GM11168 (cell line): Measurements from ENCODE around the gene MT1H.
"Not testable (repeated sequence)": the region's sequence is repeated elsewhere in the genome, so short reads cannot be mapped to it uniquely, and the experiment has no call there.

Source experiments
- in situ Hi-C: fragments of 300-500 bp; cut with MboI; formaldehyde crosslinking; loops from one replicate; pipeline ENCODE4 v1.12.0; 2022; ENCODE audit warnings: low sequenced_read_pairs; ENCODE audit not compliant: unreplicated experiment

Gene MT1H

GRCh38 chr16:56711862-56712261 lies 42.2 kb downstream of the MT1H start:
- in situ Hi-C loops = no loop called here

GRCh38 chr16:56713794-56714193 lies 44.2 kb downstream of the MT1H start:
- in situ Hi-C loops = no loop called here

- in situ Hi-C loops = no loop called here
Measured at GRCh38 chr16:56715126-56715525, 45.5 kb downstream of the MT1H start.

GRCh38 chr16:56716761-56717160 lies 47.1 kb downstream of the MT1H start:
- in situ Hi-C loops = no loop called here

- in situ Hi-C loops = not testable (repeated sequence)
Measured at GRCh38 chr16:56717532-56717931, 47.9 kb downstream of the MT1H start.
